HG02623 (cell line): ENCODE data around the gene IL6R.

Experiments used
- ATAC-seq: cut with Tn5 transposase; IDR thresholded peaks from one replicate; pipeline ENCODE4 v1.9.1; 2021; ENCODE audit warnings: moderate library complexity; ENCODE audit not compliant: unreplicated experiment

Gene IL6R

GRCh38 chr1:154446789-154447188 is 41.6 kb downstream of the IL6R start:
- ATAC-seq = no peak

GRCh38 chr1:154448331-154448811 is 43.2 kb downstream of the IL6R start:
- ATAC-seq = no peak

GRCh38 chr1:154453161-154453560 is 48.0 kb downstream of the IL6R start:
- no peak for ATAC-seq

- ATAC-seq = no peak
Measured at GRCh38 chr1:154453574-154454352, 48.6 kb downstream of the IL6R start.

GRCh38 chr1:154454386-154455120 is 49.4 kb downstream of the IL6R start:
- ATAC-seq = no peak

GRCh38 chr1:154456631-154457030 is 51.5 kb downstream of the IL6R start:
- ATAC-seq = no peak

GRCh38 chr1:154459080-154459479 is 53.9 kb downstream of the IL6R start:
- no peak for ATAC-seq

GRCh38 chr1:154460695-154461260 is 55.6 kb downstream of the IL6R start:
- no peak for ATAC-seq

GRCh38 chr1:154463512-154463990 is 58.4 kb downstream of the IL6R start:
- no peak for ATAC-seq

GRCh38 chr1:154465621-154466195 is 60.6 kb downstream of the IL6R start:
- no peak for ATAC-seq

- no peak for ATAC-seq
Measured at GRCh38 chr1:154466206-154466605, 61.1 kb downstream of the IL6R start.

- ATAC-seq = no peak
Measured at GRCh38 chr1:154466921-154467417, 61.8 kb downstream of the IL6R start.

GRCh38 chr1:154467434-154468102 is 62.4 kb downstream of the IL6R start:
- ATAC-seq = no peak

GRCh38 chr1:154468535-154469250 is 63.5 kb downstream of the IL6R start:
- no peak for ATAC-seq

- ATAC-seq = no peak
Measured at GRCh38 chr1:154469844-154470560, 64.9 kb downstream of the IL6R start.

GRCh38 chr1:154471304-154471703 is 66.2 kb downstream of the IL6R start:
- no peak for ATAC-seq

- no peak for ATAC-seq
Measured at GRCh38 chr1:154474802-154475201, 69.7 kb downstream of the IL6R start.

- no peak for ATAC-seq
Measured at GRCh38 chr1:154476791-154477190, 71.6 kb downstream of the IL6R start.

- ATAC-seq = no peak
Measured at GRCh38 chr1:154478013-154478412, 72.9 kb downstream of the IL6R start.
